ENCODE results near the gene HPSE2. TPM values are rescaled to one million over a fixed set of nuclear protein-coding genes. Genes with fewer than 3 reads are reported as not detected.

The HPSE2 gene
- total RNA-seq, 4 donors from 2014 or later = not detected

- H3K27me3 ChIP-seq = no peaks in the 10 kb centered on the region
- no peaks in the 10 kb centered on the region for H3K4me1 ChIP-seq
- no peak for TF ChIP-seq POLR2A (IDR thresholded peaks at IDR 0.05)
- TF ChIP-seq CTCF (IDR thresholded peaks at IDR 0.05) = no peak
- no peak for DNase-seq
- H3K4me3 ChIP-seq (replicated peaks in 1 of 3) = no peak overlapping the region
- 61 to 69% methylated on average over 5 of the region's 5 CpGs for WGBS, 2 donors
- intact Hi-C loops (cut with DNase I) = no loop called here
- no peaks in the 10 kb centered on the region for H3K36me3 ChIP-seq
- no peak overlapping the region for H3K27ac ChIP-seq
- no peaks in the 10 kb centered on the region for H3K9me3 ChIP-seq
These were observed 624.8 kb downstream of the HPSE2 start for GRCh38 chr10:98610836-98611235.

- H3K4me1 ChIP-seq = no peaks in the 10 kb centered on the region
- H3K9me3 ChIP-seq = no peaks in the 10 kb centered on the region
- no peak for DNase-seq
- H3K36me3 ChIP-seq = no peaks in the 10 kb centered on the region
- no peak overlapping the region for H3K4me3 ChIP-seq (replicated peaks in 1 of 3)
- TF ChIP-seq POLR2A (IDR thresholded peaks at IDR 0.05) (no peak), CTCF (IDR thresholded peaks at IDR 0.05) (no peak)
- WGBS, 2 donors = 91 to 100% methylated on average over 1 of the region's 1 CpG
- H3K27me3 ChIP-seq = no peaks in the 10 kb centered on the region
- intact Hi-C loops (cut with DNase I) = no loop called here
- H3K27ac ChIP-seq = no peak overlapping the region
These were observed 625.4 kb downstream of the HPSE2 start for GRCh38 chr10:98610301-98610700.

- DNase-seq = no peak
- Histone ChIP-seq H3K4me1 (no peaks in the 10 kb centered on the region), H3K9me3 (no peaks in the 10 kb centered on the region), H3K27me3 (no peaks in the 10 kb centered on the region), H3K36me3 (no peaks in the 10 kb centered on the region), H3K27ac (no peak overlapping the region), H3K4me3 (replicated peaks in 1 of 3) (no peak overlapping the region)
- intact Hi-C loops (cut with DNase I) = no loop called here
- 94 to 96% methylated on average over 2 of the region's 2 CpGs for WGBS, 2 donors
- TF ChIP-seq POLR2A (IDR thresholded peaks at IDR 0.05) = no peak
- no peak for TF ChIP-seq CTCF (IDR thresholded peaks at IDR 0.05)
These were observed 626.4 kb downstream of the HPSE2 start for GRCh38 chr10:98609265-98609664.

GRCh38 chr10:98608411-98608810 is 627.2 kb downstream of the HPSE2 start:
- Histone ChIP-seq H3K27ac (no peak overlapping the region), H3K4me3 (replicated peaks in 1 of 3) (no peak overlapping the region), H3K4me1 (no peaks in the 10 kb centered on the region), H3K9me3 (no peaks in the 10 kb centered on the region), H3K27me3 (no peaks in the 10 kb centered on the region), H3K36me3 (no peaks in the 10 kb centered on the region)
- TF ChIP-seq POLR2A (IDR thresholded peaks at IDR 0.05) (no peak), CTCF (IDR thresholded peaks at IDR 0.05) (no peak)
- intact Hi-C loops (cut with DNase I) = no loop called here
- 22 to 38% methylated on average over 5 of the region's 5 CpGs for WGBS, 2 donors
- no peak for DNase-seq

GRCh38 chr10:98602224-98602623 is 633.4 kb downstream of the HPSE2 start:
- no peaks in the 10 kb centered on the region for H3K9me3 ChIP-seq
- TF ChIP-seq CTCF (IDR thresholded peaks at IDR 0.05) (no peak), POLR2A (IDR thresholded peaks at IDR 0.05) (no peak)
- H3K27me3 ChIP-seq = no peaks in the 10 kb centered on the region
- DNase-seq = no peak
- no peak overlapping the region for H3K4me3 ChIP-seq (replicated peaks in 1 of 3)
- no peaks in the 10 kb centered on the region for H3K36me3 ChIP-seq
- no peaks in the 10 kb centered on the region for H3K4me1 ChIP-seq
- intact Hi-C loops (cut with DNase I) = no loop called here
- no peak overlapping the region for H3K27ac ChIP-seq
